ENCODE measurements around the gene LIN7B. TPM values are rescaled to one million over a fixed set of nuclear protein-coding genes. Genes with fewer than 3 reads are reported as not detected.

The LIN7B gene
- total and polyA plus RNA-seq, 2 of the 13 experiments (the other 11 are each of a cell fraction or from before 2014, with no cell fraction given): 5.3 to 7.6 TPM

DNA sequence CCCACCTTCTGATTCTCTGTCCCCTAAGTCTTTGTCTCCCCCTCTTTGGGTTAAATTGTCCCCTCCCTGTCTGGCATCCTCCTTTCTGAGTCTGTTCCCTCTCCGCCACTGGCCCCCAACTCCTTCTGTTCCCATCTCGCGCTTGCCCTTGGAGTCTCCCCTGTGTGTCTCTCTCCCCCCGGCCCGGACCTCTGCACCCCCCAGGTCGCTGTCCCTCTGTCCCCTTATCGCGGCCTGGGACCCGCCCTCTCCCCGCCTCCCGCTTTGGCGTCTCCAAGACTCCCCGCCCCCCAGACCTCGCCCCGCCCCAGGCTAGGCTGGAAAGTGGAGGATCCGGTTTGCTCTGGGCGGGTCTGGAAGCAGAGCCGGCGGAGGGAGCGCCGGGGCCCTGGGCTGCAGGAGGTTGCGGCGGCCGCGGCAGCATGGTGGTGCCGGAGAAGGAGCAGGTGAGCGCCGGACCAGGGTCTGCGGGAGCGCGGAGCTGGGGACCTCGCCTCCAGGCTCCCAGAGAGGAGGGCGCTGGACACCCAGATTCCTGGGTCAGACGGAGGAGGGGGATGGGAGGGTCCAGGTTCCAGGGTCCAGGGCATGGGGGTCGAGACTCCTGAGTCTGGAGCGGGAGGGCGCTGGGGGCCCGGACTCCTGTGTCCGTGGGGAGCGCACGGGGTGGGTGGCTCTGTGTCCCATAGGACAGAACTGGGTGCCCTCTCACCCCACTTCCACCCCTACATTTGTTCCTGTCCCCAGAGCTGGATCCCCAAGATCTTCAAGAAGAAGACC lies 43.5 kb downstream of the LIN7B start, which contains the start of gene TRPM4 (continued):
- no peak for TF ChIP-seq ZNF724P (CRISPR knock-in tag; IDR thresholded peaks at IDR 0.05; ENCODE audit: borderline replicate concordance)
- TF ChIP-seq JUND (CRISPR knock-in tag; IDR thresholded peaks at IDR 0.05): no peak
- TF ChIP-seq ZNF547 (CRISPR knock-in tag; IDR thresholded peaks at IDR 0.05): peak; percentile 73
- TF ChIP-seq MAX (IDR thresholded peaks at IDR 0.05): peak; percentile 56; the same call in 1 of the 2 replicates
- no peak for TF ChIP-seq ZNF550 (CRISPR knock-in tag; IDR thresholded peaks at IDR 0.05; ENCODE audit: borderline replicate concordance)
- peak; percentile 53; the same call in 1 of the 2 replicates for TF ChIP-seq HOXA3 (CRISPR knock-in tag; IDR thresholded peaks at IDR 0.05)
- TF ChIP-seq FOXO4 (CRISPR knock-in tag; conservative IDR thresholded peaks at IDR 0.05): no peak
- TF ChIP-seq, protein P1, sequence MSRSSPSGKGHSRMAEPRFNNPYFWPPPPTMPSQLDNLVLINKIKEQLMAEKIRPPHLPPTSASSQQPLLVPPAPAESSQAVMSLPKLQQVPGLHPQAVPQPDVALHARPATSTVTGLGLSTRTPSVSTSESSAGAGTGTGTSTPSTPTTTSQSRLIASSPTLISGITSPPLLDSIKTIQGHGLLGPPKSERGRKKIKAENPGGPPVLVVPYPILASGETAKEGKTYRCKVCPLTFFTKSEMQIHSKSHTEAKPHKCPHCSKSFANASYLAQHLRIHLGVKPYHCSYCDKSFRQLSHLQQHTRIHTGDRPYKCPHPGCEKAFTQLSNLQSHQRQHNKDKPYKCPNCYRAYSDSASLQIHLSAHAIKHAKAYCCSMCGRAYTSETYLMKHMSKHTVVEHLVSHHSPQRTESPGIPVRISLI (CRISPR knock-in tag; IDR thresholded peaks at IDR 0.05; ENCODE audit: borderline replicate concordance): no peak
- no peak for TF ChIP-seq CCAR2 (optimal IDR thresholded peaks at IDR 0.05; ENCODE audit: low read depth, low read length)
- no peak for TF ChIP-seq MIER3 (CRISPR knock-in tag; IDR thresholded peaks at IDR 0.05; ENCODE audit: borderline replicate concordance)
- TF ChIP-seq MXI1 (IDR thresholded peaks at IDR 0.05; ENCODE audit: borderline replicate concordance, low read depth, low read length): peak; percentile 46; the same call in 1 of the 3 replicates
- no peak for TF ChIP-seq RNF2 (conservative IDR thresholded peaks at IDR 0.05; ENCODE audit: low read depth)
- 0 out of 2 replicates have a peak, but pooled peaks have one; percentile 15 for TF ChIP-seq BCL3 (CRISPR knock-in tag; IDR thresholded peaks at IDR 0.05)
- TF ChIP-seq SAP130 (CRISPR knock-in tag; IDR thresholded peaks at IDR 0.05; ENCODE audit: low read depth): peak; percentile 74
- TF ChIP-seq ZNF790 (CRISPR knock-in tag; IDR thresholded peaks at IDR 0.05; ENCODE audit: borderline replicate concordance): 0 out of 2 replicates have a peak, but pooled peaks have one; percentile 46
- TF ChIP-seq ARNTL (CRISPR knock-in tag; IDR thresholded peaks at IDR 0.05): no peak
- TF ChIP-seq ZNF784 (CRISPR knock-in tag; IDR thresholded peaks at IDR 0.05; ENCODE audit: borderline replicate concordance): peak; percentile 78; the same call in 1 of the 2 replicates
- TF ChIP-seq MTA1 (CRISPR knock-in tag; IDR thresholded peaks at IDR 0.05; ENCODE audit: borderline replicate concordance): peak; percentile 45; the same call in 1 of the 2 replicates
- no peak for TF ChIP-seq CBX5 (CRISPR knock-in tag; IDR thresholded peaks at IDR 0.05; ENCODE audit: borderline replicate concordance)
- TF ChIP-seq, protein P2, sequence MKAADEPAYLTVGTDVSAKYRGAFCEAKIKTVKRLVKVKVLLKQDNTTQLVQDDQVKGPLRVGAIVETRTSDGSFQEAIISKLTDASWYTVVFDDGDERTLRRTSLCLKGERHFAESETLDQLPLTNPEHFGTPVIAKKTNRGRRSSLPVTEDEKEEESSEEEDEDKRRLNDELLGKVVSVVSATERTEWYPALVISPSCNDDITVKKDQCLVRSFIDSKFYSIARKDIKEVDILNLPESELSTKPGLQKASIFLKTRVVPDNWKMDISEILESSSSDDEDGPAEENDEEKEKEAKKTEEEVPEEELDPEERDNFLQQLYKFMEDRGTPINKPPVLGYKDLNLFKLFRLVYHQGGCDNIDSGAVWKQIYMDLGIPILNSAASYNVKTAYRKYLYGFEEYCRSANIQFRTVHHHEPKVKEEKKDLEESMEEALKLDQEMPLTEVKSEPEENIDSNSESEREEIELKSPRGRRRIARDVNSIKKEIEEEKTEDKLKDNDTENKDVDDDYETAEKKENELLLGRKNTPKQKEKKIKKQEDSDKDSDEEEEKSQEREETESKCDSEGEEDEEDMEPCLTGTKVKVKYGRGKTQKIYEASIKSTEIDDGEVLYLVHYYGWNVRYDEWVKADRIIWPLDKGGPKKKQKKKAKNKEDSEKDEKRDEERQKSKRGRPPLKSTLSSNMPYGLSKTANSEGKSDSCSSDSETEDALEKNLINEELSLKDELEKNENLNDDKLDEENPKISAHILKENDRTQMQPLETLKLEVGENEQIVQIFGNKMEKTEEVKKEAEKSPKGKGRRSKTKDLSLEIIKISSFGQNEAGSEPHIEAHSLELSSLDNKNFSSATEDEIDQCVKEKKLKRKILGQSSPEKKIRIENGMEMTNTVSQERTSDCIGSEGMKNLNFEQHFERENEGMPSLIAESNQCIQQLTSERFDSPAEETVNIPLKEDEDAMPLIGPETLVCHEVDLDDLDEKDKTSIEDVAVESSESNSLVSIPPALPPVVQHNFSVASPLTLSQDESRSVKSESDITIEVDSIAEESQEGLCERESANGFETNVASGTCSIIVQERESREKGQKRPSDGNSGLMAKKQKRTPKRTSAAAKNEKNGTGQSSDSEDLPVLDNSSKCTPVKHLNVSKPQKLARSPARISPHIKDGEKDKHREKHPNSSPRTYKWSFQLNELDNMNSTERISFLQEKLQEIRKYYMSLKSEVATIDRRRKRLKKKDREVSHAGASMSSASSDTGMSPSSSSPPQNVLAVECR (CRISPR knock-in tag; IDR thresholded peaks at IDR 0.05; ENCODE audit: borderline replicate concordance): peak; percentile 71; the same call in 1 of the 2 replicates

Data from HepG2 (cell line).